Subcutaneous adipose tissue (tissue), 4 donors: Measurements from ENCODE around the gene PARD3. TPM values are rescaled to one million over a fixed set of nuclear protein-coding genes. Genes with fewer than 3 reads are reported as not detected.

Source experiments
- total RNA-seq, 4 donors: library from RNA; depleted of rRNA; stranded (reverse); fragments of >200 nt; gene quantifications; one replicate each; pipeline ENCODE4 v1.1.0, GENCODE V29; 2016
- TF ChIP-seq, protein P1 (sequence below): fragments of 450-650 bp; IDR thresholded peaks from one replicate; pipeline ENCODE4 v1.5.1; 2016; ENCODE audit warnings: low read depth, mild to moderate bottlenecking, control low read depth, antibody characterized with exemption, moderate library complexity

Gene PARD3
- total RNA-seq, 4 donors from 2014 or later = 39.4 to 70.3 (median 45.0) TPM

DNA sequence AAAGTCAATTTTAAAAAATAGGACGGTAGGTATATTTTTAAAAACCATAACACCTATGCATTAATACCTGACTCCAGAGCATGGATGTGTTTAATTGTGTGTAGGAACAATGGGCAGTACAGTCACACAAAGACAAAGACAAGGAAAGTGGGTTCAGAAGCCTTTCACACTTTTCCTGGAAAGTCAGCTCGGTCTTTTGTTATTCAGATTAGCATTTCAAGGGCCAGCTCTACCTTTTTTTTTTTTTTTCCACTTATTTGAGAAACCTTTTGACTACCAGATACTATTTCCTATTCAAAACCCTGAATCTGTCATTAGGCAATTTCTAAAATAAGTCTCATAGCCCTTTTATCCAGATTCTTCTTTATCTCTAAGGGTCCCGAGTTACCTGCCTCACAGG is 401.9 kb downstream of the PARD3 start:
- TF ChIP-seq, protein P1, sequence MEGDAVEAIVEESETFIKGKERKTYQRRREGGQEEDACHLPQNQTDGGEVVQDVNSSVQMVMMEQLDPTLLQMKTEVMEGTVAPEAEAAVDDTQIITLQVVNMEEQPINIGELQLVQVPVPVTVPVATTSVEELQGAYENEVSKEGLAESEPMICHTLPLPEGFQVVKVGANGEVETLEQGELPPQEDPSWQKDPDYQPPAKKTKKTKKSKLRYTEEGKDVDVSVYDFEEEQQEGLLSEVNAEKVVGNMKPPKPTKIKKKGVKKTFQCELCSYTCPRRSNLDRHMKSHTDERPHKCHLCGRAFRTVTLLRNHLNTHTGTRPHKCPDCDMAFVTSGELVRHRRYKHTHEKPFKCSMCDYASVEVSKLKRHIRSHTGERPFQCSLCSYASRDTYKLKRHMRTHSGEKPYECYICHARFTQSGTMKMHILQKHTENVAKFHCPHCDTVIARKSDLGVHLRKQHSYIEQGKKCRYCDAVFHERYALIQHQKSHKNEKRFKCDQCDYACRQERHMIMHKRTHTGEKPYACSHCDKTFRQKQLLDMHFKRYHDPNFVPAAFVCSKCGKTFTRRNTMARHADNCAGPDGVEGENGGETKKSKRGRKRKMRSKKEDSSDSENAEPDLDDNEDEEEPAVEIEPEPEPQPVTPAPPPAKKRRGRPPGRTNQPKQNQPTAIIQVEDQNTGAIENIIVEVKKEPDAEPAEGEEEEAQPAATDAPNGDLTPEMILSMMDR = no peak

DNA sequence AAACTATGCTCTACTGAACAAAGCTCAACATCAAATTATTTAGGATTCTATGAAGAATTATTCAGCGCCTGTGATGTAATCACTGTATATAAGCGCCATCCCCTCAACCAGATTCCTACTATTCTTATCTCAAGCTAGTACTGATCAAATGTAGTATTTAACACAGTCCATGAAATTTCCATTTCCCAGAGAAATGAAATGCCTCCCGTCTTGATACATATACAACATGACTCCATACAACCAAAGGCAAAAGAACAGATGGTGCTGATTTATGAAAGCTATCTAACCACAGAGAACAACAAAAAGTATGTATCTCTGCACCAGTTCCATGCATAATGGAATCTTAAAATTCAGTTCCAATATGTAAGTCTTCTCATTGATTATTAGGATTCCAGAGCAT is 406.1 kb downstream of the PARD3 start:
- TF ChIP-seq, protein P1 = no peak

GRCh38 chr10:34408381-34408780 is 406.7 kb downstream of the PARD3 start:
- TF ChIP-seq, protein P1 = no peak

DNA sequence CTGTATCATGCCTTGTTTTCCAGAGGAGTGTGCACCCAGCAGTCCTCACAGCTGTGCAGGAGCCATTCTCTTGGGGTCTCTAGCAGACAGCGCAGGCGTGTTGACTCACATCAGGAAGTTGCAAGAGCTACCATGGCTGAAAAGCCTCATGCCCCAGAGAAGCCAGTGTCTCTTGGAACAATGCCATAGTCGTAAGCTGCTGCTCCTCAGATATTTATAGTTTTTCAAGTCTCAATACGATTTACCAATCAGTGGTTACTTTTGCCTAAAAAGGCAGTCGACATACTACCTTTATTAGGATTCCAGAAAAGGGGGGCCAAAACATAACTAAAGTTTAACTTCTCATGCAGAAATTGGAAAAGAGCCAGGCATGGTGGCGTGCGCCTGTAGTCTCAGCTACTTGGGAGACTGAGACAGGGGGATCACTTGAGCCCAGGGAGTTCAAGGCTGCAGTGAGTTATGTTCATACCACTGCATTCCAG is 407.7 kb downstream of the PARD3 start:
- TF ChIP-seq, protein P1 = no peak

- TF ChIP-seq, protein P1 = no peak
Observed at GRCh38 chr10:34406463-34407323, 408.4 kb downstream of the PARD3 start.

GRCh38 chr10:34405611-34406462 is 409.3 kb downstream of the PARD3 start:
- TF ChIP-seq, protein P1 = no peak

DNA sequence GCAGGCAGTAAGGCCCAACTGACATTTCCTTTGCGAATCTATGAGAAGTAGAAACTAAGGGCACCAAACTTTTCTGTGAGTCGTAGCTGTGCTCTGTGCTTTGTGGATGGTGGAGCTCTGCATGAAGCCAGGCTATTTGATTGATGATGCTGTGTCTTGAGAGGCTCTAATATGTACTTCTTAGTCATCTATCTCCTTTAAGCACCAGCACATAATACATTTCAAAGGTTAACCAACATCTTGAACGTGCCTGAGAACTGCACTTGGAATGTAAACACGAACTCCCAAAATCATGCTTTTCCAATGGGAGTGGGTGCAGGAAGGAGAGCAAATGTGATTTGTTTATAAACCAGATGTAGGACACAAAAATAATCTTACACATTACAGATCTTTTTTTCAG is 411.6 kb downstream of the PARD3 start:
- TF ChIP-seq, protein P1 = no peak
